HG03432 (cell line): ENCODE data around the gene DHH.

Experiments
- ATAC-seq: cut with Tn5 transposase; IDR thresholded peaks from one replicate; pipeline ENCODE4 v1.9.1; 2021; ENCODE audit warnings: mild to moderate bottlenecking, moderate library complexity; ENCODE audit not compliant: unreplicated experiment

DHH gene

GRCh38 chr12:49051777-49052438 lies 42.7 kb downstream of the DHH start:
- no peak for ATAC-seq

- no peak for ATAC-seq
These were observed 43.2 kb downstream of the DHH start for GRCh38 chr12:49051373-49051764.

- ATAC-seq: no peak
These were observed 43.9 kb downstream of the DHH start for GRCh38 chr12:49050507-49051372.

- no peak for ATAC-seq
These were observed 44.9 kb downstream of the DHH start for GRCh38 chr12:49049566-49050224.

GRCh38 chr12:49048953-49049352 lies 45.6 kb downstream of the DHH start:
- no peak for ATAC-seq

- no peak for ATAC-seq
These were observed 48.3 kb downstream of the DHH start for GRCh38 chr12:49046129-49046895.

GRCh38 chr12:49044660-49045059 lies 49.9 kb downstream of the DHH start:
- no peak for ATAC-seq

- no peak for ATAC-seq
These were observed 50.7 kb downstream of the DHH start for GRCh38 chr12:49043856-49044258.

- no peak for ATAC-seq
These were observed 51.4 kb downstream of the DHH start for GRCh38 chr12:49043241-49043640.

GRCh38 chr12:49041881-49042484 lies 52.6 kb downstream of the DHH start:
- ATAC-seq: no peak

GRCh38 chr12:49041036-49041880 lies 53.3 kb downstream of the DHH start:
- no peak for ATAC-seq

- no peak for ATAC-seq
These were observed 54.2 kb downstream of the DHH start for GRCh38 chr12:49040364-49040855.

- no peak for ATAC-seq
These were observed 54.9 kb downstream of the DHH start for GRCh38 chr12:49039421-49040363.

- ATAC-seq: no peak
These were observed 56.2 kb downstream of the DHH start for GRCh38 chr12:49038291-49038955.

GRCh38 chr12:49037947-49038237 lies 56.7 kb downstream of the DHH start:
- ATAC-seq: no peak

- no peak for ATAC-seq
These were observed 57.3 kb downstream of the DHH start for GRCh38 chr12:49037111-49037946.
